SK-N-SH (cell line): ENCODE data around the gene IL22RA1. TPM values are rescaled to one million over a fixed set of nuclear protein-coding genes. Genes with fewer than 3 reads are reported as not detected.

Experiments
- CTCF ChIA-PET: fragments of 300-600, 350-600 bp; formaldehyde crosslinking; extraction: SDS; loops from one replicate; lab custom pipeline; 2021; lab: Yijun Ruan, JAX
- POLR2A ChIA-PET: fragments of 350-600 bp; sonication (Branson Sonifier 250); formaldehyde crosslinking; extraction: SDS; loops from one replicate; lab custom pipeline; 2020; ENCODE audit warnings: antibody characterized with exemption, inconsistent platforms; lab: Yijun Ruan, JAX
- DNase-seq: peaks from one replicate; pipeline ENCODE4 v3.0.0; 2012
- H2AFZ ChIP-seq: fragments of 200-600 bp; sonication (generic); 2 replicates; pipeline ENCODE4 v1.8.1; 2016; ENCODE audit warnings: antibody characterized with exemption, mild to moderate bottlenecking, low read depth
- H3F3A ChIP-seq: fragments of 200-600 bp; sonication (generic); replicated peaks from 2 replicates; pipeline ENCODE3; 2016; ENCODE audit warnings: antibody characterized with exemption, mild to moderate bottlenecking; ENCODE audit not compliant: insufficient read depth
- H3K27ac ChIP-seq, 2 experiments: fragments of 200-500 bp in 1 of 2; fragments of 200-600 bp in 1 of 2; sonication (Bioruptor generic) in 1 of 2; sonication (generic), shearing (Covaris generic) in 1 of 2; 2 replicates each; pipeline versions ENCODE4 v1.5.1 to v1.6.1; 2014 to 2016; ENCODE audit warnings: low read depth in 2 of 2, inconsistent platforms in 1 of 2, low read length in 1 of 2, mild to moderate bottlenecking in 1 of 2, mixed read lengths in 1 of 2
- H3K27me3 ChIP-seq: fragments of 200-600 bp; sonication (generic), shearing (Covaris generic); 2 replicates; pipeline ENCODE4 v1.6.1; 2016; ENCODE audit warnings: mixed run types; ENCODE audit not compliant: insufficient read depth
- H3K36me3 ChIP-seq, 2 experiments: fragments of 200-500 bp in 1 of 2; fragments of 200-600 bp in 1 of 2; sonication (Bioruptor generic) in 1 of 2; sonication (generic) in 1 of 2; replicated peaks in 1 of 2; 2 replicates each; pipeline versions ENCODE3 to v1.5.1; 2014 to 2016; ENCODE audit warnings: low read length in 1 of 2, mild to moderate bottlenecking in 1 of 2; ENCODE audit not compliant: insufficient read depth in 2 of 2, control insufficient read depth in 1 of 2
- H3K4me1 ChIP-seq, 2 experiments: fragments of 200-500 bp in 1 of 2; fragments of 200-600 bp in 1 of 2; sonication (Bioruptor generic) in 1 of 2; sonication (generic), shearing (Covaris generic) in 1 of 2; 2 replicates each; pipeline versions ENCODE4 v1.5.1 to v1.6.1; 2014 to 2016; ENCODE audit warnings: low read depth in 1 of 2, low read length in 1 of 2, mixed run types in 1 of 2; ENCODE audit not compliant: insufficient read depth in 2 of 2, control insufficient read depth in 1 of 2
- H3K4me2 ChIP-seq: fragments of 200-600 bp; sonication (generic), shearing (Covaris generic); 2 replicates; pipeline ENCODE4 v1.6.1; 2017; ENCODE audit warnings: mixed run types
- H3K4me3 ChIP-seq, 2 experiments: fragments of 200-500 bp in 1 of 2; fragments of 200-600 bp in 1 of 2; sonication (Bioruptor generic) in 1 of 2; sonication (generic), shearing (Covaris generic) in 1 of 2; 2 replicates each; pipeline versions ENCODE4 v1.5.1 to v1.8.1; 2014 to 2016; ENCODE audit warnings: low read depth in 2 of 2, inconsistent platforms in 1 of 2, low read length in 1 of 2, mild to moderate bottlenecking in 1 of 2, mixed read lengths in 1 of 2, moderate library complexity in 1 of 2
- H3K79me2 ChIP-seq: fragments of 200-600 bp; sonication (generic); 2 replicates; pipeline ENCODE4 v1.8.1; 2017; ENCODE audit warnings: mild to moderate bottlenecking; ENCODE audit not compliant: insufficient read depth
- H3K9ac ChIP-seq: fragments of 200-600 bp; sonication (generic); 2 replicates; pipeline ENCODE4 v1.6.1; 2017; ENCODE audit warnings: mixed run types
- H3K9me2 ChIP-seq: fragments of 200-600 bp; sonication (generic); 2 replicates; pipeline ENCODE4 v1.6.1; 2017; ENCODE audit warnings: mixed run types
- H3K9me3 ChIP-seq: fragments of 200-600 bp; sonication (generic); 2 replicates; pipeline ENCODE4 v1.6.1; 2017; ENCODE audit warnings: mixed run types, mild to moderate bottlenecking, moderate library complexity
- H4K20me1 ChIP-seq: fragments of 200-600 bp; sonication (generic); 2 replicates; pipeline ENCODE4 v1.6.1; 2017; ENCODE audit warnings: mild to moderate bottlenecking, mixed run types; ENCODE audit not compliant: insufficient read depth
- CHD2 ChIP-seq: fragments of 150-350 bp; IDR thresholded peaks from 2 replicates; pipeline ENCODE4 v1.6.1; 2018; ENCODE audit warnings: low read length; ENCODE audit not compliant: partially characterized antibody
- FOXJ3 ChIP-seq: sonication (generic); formaldehyde crosslinking; IDR thresholded peaks from 2 replicates; pipeline ENCODE4 v1.5.1; 2020; ENCODE audit warnings: mild to moderate bottlenecking, missing genetic modification reagents
- JUND ChIP-seq: IDR thresholded peaks from 2 replicates; pipeline ENCODE4 v1.4.0; 2012
- MXI1 ChIP-seq: IDR thresholded peaks from 2 replicates; pipeline ENCODE4 v1.6.1; 2012; ENCODE audit warnings: mild to moderate bottlenecking, low read depth, low read length, improper control_type of control experiment
- POLR2AphosphoS5 ChIP-seq: IDR thresholded peaks from 2 replicates; pipeline ENCODE4 v1.6.1; 2012; ENCODE audit warnings: low read depth, low read length
- SIN3A ChIP-seq: IDR thresholded peaks from 2 replicates; pipeline ENCODE4 v1.6.1; 2012; ENCODE audit warnings: low read depth, mild to moderate bottlenecking, low read length, moderate library complexity, borderline replicate concordance
- TEAD4 ChIP-seq: IDR thresholded peaks from 2 replicates; pipeline ENCODE4 v1.4.0; 2012; ENCODE audit warnings: mild to moderate bottlenecking, borderline replicate concordance; ENCODE audit not compliant: insufficient read depth
- YY1 ChIP-seq: IDR thresholded peaks from 2 replicates; pipeline ENCODE4 v1.4.0; 2012; ENCODE audit warnings: low read depth, mild to moderate bottlenecking
- WGBS: methylation state at CpG from one replicate; pipeline ENCODE4 v1.1.6; 2017; ENCODE audit warnings: low lambda C conversion rate; 5-methylcytosine and 5-hydroxymethylcytosine counted together
- polyA plus RNA-seq, 3 experiments: library from polyadenylated mRNA; depleted of rRNA; stranded (reverse); fragments of >200 nt; gene quantifications; 2 replicates each; pipeline ENCODE4 v1.2.3, GENCODE V29; 2012
- TF ChIP-seq, protein P1 (sequence below): IDR thresholded peaks from 2 replicates; pipeline ENCODE4 v1.6.1; 2012; ENCODE audit warnings: mild to moderate bottlenecking, low read depth, low read length, moderate library complexity
- TF ChIP-seq, protein P2 (sequence below): IDR thresholded peaks from 2 replicates; pipeline ENCODE4 v1.4.0; 2012; ENCODE audit warnings: low read depth, borderline replicate concordance
- TF ChIP-seq, protein P3 (sequence below): IDR thresholded peaks from 2 replicates; pipeline ENCODE4 v1.4.0; 2012; ENCODE audit warnings: low read depth, borderline replicate concordance
- TF ChIP-seq, protein P4 (sequence below): fragments of 150-350 bp; IDR thresholded peaks from 2 replicates; pipeline ENCODE4 v1.6.1; 2016; ENCODE audit warnings: mild to moderate bottlenecking, low read depth, low read length

The IL22RA1 gene
- polyA plus RNA-seq, 1 of the 3 experiments (the other 2 are of a cell fraction), result 0.03 TPM

DNA sequence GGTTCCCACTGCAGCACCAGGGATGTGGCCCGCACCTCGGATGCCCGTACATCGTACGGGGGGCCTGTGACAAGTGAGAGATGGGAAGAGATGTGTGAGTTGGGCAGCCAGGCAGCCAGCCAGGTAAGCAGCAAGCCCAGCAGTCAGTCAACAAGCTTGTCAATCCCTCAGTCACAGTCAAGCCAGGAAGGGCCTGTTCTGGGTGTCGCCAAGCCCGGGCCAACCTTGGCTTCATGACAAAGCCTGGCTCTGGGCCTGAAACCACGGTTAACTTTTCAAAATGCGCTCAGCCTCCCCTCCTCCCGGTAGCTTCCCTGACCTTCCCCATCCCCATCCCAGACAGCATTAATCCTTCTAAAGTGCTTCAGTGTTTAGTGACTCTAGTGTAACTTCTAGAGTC is 62.8 kb downstream of the IL22RA1 start:
- no peaks in the 10 kb centered on the region for H3F3A ChIP-seq
- ChIA-PET CTCF (interaction anchor here (2.1 to 2.8 kb wide), 2 partner anchors 9 to 312 kb away, joined by 5 to 12 read pairs; no protein-coding TSS in a partner anchor), POLR2A (no interaction called here)
- no peak overlapping the region for H3K27ac ChIP-seq
- no peaks in the 10 kb centered on the region for H4K20me1 ChIP-seq
- no peak overlapping the region for H2AFZ ChIP-seq
- H3K27me3 ChIP-seq, result no peaks in the 10 kb centered on the region
- no peaks in the 10 kb centered on the region for H3K4me1 ChIP-seq
- no peak overlapping the region for H3K9ac ChIP-seq
- DNase-seq, result no peak
- H3K4me2 ChIP-seq, result no peak overlapping the region
- H3K79me2 ChIP-seq, result no peaks in the 10 kb centered on the region
- TF ChIP-seq JUND, result no peak
- TF ChIP-seq, protein P1, sequence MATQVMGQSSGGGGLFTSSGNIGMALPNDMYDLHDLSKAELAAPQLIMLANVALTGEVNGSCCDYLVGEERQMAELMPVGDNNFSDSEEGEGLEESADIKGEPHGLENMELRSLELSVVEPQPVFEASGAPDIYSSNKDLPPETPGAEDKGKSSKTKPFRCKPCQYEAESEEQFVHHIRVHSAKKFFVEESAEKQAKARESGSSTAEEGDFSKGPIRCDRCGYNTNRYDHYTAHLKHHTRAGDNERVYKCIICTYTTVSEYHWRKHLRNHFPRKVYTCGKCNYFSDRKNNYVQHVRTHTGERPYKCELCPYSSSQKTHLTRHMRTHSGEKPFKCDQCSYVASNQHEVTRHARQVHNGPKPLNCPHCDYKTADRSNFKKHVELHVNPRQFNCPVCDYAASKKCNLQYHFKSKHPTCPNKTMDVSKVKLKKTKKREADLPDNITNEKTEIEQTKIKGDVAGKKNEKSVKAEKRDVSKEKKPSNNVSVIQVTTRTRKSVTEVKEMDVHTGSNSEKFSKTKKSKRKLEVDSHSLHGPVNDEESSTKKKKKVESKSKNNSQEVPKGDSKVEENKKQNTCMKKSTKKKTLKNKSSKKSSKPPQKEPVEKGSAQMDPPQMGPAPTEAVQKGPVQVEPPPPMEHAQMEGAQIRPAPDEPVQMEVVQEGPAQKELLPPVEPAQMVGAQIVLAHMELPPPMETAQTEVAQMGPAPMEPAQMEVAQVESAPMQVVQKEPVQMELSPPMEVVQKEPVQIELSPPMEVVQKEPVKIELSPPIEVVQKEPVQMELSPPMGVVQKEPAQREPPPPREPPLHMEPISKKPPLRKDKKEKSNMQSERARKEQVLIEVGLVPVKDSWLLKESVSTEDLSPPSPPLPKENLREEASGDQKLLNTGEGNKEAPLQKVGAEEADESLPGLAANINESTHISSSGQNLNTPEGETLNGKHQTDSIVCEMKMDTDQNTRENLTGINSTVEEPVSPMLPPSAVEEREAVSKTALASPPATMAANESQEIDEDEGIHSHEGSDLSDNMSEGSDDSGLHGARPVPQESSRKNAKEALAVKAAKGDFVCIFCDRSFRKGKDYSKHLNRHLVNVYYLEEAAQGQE, result no peak
- TF ChIP-seq POLR2AphosphoS5, result no peak
- TF ChIP-seq, all 33 proteins: peak for 0
- Histone ChIP-seq H3K9me3 (no peaks in the 10 kb centered on the region), H3K9me2 (no peaks in the 10 kb centered on the region), H3K36me3 (no peaks in the 10 kb centered on the region), H3K4me3 (no peak overlapping the region)
- 76% methylated on average over 2 of the region's 10 CpGs for WGBS

DNA sequence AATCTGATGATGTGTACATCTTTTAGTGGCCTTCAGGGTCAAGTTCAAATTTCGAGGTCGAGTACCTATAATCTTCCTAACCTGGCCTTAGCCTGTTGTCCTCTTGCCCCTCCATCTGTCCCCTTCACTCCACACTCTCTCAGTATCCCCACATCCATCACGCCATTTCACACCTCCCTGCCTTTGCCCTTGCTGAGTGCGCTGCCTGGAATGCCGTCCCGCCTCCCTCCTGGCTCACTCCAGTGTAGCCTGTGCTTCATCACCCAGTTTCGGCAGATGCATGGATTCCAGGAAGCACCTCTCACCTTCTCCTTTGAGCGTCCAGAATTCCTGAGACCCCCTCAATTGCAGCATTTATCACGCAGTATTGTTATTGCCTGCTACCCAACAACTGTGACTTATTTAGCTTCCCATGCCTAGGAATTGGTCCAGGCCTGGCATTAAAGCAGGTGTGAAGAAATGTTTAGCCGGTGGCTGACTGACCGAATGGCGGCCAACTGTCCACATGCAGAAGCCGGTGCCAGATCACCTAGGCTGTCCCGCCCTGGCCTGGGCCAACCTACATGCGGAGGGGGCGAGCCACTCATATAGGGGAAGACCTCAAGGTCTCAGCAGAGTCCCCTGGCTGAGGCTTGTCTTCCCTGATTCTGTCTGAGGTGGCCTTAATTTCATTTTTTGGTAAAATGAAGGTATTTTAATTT is 65.5 kb downstream of the IL22RA1 start:
- Histone ChIP-seq H3F3A (no peaks in the 10 kb centered on the region), H3K9me3 (no peaks in the 10 kb centered on the region), H3K9ac (no peak overlapping the region), H4K20me1 (no peaks in the 10 kb centered on the region), H3K27me3 (no peaks in the 10 kb centered on the region), H3K36me3 (no peaks in the 10 kb centered on the region), H3K4me3 (no peak overlapping the region), H2AFZ (no peak overlapping the region), H3K27ac (no peak overlapping the region), H3K4me2 (no peak overlapping the region), H3K4me1 (no peaks in the 10 kb centered on the region), H3K79me2 (no peaks in the 10 kb centered on the region), H3K9me2 (no peaks in the 10 kb centered on the region)
- ChIA-PET CTCF (interaction anchor here (1.3 kb wide), 1 partner anchor 122 kb away, joined by 3 read pairs; no protein-coding TSS in a partner anchor), POLR2A (no interaction called here)
- no peak for DNase-seq
- 88% methylated on average over 16 of the region's 16 CpGs for WGBS
- TF ChIP-seq SIN3A, result no peak

DNA sequence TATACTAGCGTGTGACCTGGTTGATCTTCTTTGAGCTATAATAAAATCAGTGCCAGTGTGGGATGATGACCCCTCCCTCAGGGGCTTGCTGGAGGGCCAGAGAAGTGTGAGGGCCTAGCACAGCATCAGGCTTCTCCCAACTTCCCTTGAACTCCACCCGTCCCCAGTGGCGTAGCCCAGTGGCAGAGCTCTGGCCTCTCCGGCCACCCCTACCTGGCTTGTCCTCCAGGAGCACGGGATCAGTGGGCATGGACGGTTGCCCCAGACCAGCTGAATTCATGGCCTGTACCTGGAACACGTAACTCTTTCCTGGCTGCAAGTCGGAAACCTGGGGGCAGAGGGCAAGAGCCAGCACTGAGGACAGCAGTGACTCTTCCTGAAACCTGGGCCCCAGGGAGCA is 67.0 kb downstream of the IL22RA1 start:
- POLR2A ChIA-PET, result no interaction called here
- 85% methylated on average over 3 of the region's 8 CpGs for WGBS
- Histone ChIP-seq H3K36me3 (no peaks in the 10 kb centered on the region), H3K4me1 (peaks cover 0 to 2% of the 10 kb centered on the region in 2 experiments; a peak in 1 of 4 replicates), H2AFZ (no peak overlapping the region), H3K9ac (no peak overlapping the region), H3K4me3 (no peak overlapping the region), H3K9me3 (no peaks in the 10 kb centered on the region), H3K9me2 (no peaks in the 10 kb centered on the region), H3K4me2 (no peak overlapping the region), H3K79me2 (no peaks in the 10 kb centered on the region), H3K27me3 (no peaks in the 10 kb centered on the region), H3F3A (no peaks in the 10 kb centered on the region), H3K27ac (no peak overlapping the region), H4K20me1 (no peaks in the 10 kb centered on the region)
- CTCF ChIA-PET, result interaction anchor here (1.3 to 2.7 kb wide), 3 partner anchors 36 to 123 kb away, joined by 3 to 10 read pairs (median 3); partner anchors contain the start of gene MYOM3
- TF ChIP-seq JUND (no peak), CHD2 (no peak), MXI1 (no peak), TEAD4 (no peak), YY1 (no peak), FOXJ3 (CRISPR knock-in tag) (no peak)
- TF ChIP-seq, protein P2, sequence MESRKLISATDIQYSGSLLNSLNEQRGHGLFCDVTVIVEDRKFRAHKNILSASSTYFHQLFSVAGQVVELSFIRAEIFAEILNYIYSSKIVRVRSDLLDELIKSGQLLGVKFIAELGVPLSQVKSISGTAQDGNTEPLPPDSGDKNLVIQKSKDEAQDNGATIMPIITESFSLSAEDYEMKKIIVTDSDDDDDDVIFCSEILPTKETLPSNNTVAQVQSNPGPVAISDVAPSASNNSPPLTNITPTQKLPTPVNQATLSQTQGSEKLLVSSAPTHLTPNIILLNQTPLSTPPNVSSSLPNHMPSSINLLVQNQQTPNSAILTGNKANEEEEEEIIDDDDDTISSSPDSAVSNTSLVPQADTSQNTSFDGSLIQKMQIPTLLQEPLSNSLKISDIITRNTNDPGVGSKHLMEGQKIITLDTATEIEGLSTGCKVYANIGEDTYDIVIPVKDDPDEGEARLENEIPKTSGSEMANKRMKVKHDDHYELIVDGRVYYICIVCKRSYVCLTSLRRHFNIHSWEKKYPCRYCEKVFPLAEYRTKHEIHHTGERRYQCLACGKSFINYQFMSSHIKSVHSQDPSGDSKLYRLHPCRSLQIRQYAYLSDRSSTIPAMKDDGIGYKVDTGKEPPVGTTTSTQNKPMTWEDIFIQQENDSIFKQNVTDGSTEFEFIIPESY, result no peak
- TF ChIP-seq, protein P3, sequence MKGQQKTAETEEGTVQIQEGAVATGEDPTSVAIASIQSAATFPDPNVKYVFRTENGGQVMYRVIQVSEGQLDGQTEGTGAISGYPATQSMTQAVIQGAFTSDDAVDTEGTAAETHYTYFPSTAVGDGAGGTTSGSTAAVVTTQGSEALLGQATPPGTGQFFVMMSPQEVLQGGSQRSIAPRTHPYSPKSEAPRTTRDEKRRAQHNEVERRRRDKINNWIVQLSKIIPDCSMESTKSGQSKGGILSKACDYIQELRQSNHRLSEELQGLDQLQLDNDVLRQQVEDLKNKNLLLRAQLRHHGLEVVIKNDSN, result no peak
- TF ChIP-seq, protein P4, sequence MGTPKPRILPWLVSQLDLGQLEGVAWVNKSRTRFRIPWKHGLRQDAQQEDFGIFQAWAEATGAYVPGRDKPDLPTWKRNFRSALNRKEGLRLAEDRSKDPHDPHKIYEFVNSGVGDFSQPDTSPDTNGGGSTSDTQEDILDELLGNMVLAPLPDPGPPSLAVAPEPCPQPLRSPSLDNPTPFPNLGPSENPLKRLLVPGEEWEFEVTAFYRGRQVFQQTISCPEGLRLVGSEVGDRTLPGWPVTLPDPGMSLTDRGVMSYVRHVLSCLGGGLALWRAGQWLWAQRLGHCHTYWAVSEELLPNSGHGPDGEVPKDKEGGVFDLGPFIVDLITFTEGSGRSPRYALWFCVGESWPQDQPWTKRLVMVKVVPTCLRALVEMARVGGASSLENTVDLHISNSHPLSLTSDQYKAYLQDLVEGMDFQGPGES, result no peak
- DNase-seq, result no peak
